ENCODE measurements around the gene FCHO1.

DNA sequence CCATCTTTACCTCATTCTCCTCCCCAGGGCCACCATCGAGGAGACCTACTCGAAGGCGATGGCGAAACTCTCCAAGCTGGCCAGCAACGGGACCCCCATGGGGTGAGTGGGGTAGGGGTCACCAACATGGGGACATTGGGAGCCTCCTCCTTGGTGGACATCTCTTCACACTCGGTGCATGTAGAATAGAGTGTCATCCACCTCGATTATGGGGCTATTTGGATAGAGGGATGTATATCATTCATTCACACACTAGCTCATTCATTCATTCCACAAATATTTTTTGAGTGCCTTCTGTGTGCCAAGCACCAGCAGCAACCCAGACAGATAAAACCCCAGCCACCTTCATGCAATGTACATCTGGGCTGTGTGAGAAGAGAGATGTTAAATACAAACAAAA, 13.1 kb downstream of the FCHO1 start:
- TF ChIP-seq, protein P1, sequence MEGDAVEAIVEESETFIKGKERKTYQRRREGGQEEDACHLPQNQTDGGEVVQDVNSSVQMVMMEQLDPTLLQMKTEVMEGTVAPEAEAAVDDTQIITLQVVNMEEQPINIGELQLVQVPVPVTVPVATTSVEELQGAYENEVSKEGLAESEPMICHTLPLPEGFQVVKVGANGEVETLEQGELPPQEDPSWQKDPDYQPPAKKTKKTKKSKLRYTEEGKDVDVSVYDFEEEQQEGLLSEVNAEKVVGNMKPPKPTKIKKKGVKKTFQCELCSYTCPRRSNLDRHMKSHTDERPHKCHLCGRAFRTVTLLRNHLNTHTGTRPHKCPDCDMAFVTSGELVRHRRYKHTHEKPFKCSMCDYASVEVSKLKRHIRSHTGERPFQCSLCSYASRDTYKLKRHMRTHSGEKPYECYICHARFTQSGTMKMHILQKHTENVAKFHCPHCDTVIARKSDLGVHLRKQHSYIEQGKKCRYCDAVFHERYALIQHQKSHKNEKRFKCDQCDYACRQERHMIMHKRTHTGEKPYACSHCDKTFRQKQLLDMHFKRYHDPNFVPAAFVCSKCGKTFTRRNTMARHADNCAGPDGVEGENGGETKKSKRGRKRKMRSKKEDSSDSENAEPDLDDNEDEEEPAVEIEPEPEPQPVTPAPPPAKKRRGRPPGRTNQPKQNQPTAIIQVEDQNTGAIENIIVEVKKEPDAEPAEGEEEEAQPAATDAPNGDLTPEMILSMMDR (IDR thresholded peaks at IDR 0.05 in 4 of 5, conservative IDR thresholded peaks at IDR 0.05 in 1 of 5): no peak
- TF ChIP-seq POLR2A (IDR thresholded peaks at IDR 0.05): no peak

Measured in gastrocnemius medialis (tissue), 4 donors.